Tibial nerve (tissue), 4 donors: ENCODE measurements around the gene UNC119. TPM values are rescaled to one million over a fixed set of nuclear protein-coding genes. Genes with fewer than 3 reads are reported as not detected.

Experiments
- DNase-seq, 2 donors: peaks; one replicate each; pipeline ENCODE4 v3.0.0-alpha.2; 2019; ENCODE audit warnings: low spot score in 2 of 2
- H3K27ac ChIP-seq, 4 donors: fragments of 200-600 bp; sonication (generic) in 3 of 4; one replicate each; pipeline ENCODE4 v1.5.1; 2017 to 2019; ENCODE audit warnings: mild to moderate bottlenecking in 1 of 4
- H3K27me3 ChIP-seq, 2 donors: fragments of 200-600 bp; sonication (generic) in 1 of 2; one replicate each; pipeline versions ENCODE4 v1.5.1 to v1.6.0; 2017 to 2019
- H3K36me3 ChIP-seq, 3 donors: fragments of 200-600 bp; sonication (generic); one replicate each; pipeline ENCODE4 v1.5.1; 2018 to 2019
- H3K4me1 ChIP-seq, 4 donors: fragments of 200-600 bp; sonication (generic) in 3 of 4; one replicate each; pipeline ENCODE4 v1.5.1; 2017 to 2019
- H3K4me3 ChIP-seq, 4 donors: fragments of 200-600 bp; sonication (generic) in 3 of 4; one replicate each; pipeline ENCODE4 v1.5.1; 2017 to 2019; ENCODE audit warnings: mild to moderate bottlenecking in 1 of 4, moderate library complexity in 1 of 4
- H3K9me3 ChIP-seq, 4 donors: fragments of 200-600 bp; sonication (generic) in 3 of 4; one replicate each; pipeline ENCODE4 v1.5.1; 2017 to 2019
- CTCF ChIP-seq, 5 experiments: fragments of 200-600 bp in 3 of 5; fragments of 450-650 bp in 2 of 5; sonication (generic) in 3 of 5; IDR thresholded peaks; one replicate each; pipeline ENCODE4 v1.5.1; 2016 to 2019; ENCODE audit warnings: antibody characterized with exemption in 5 of 5, mild to moderate bottlenecking in 3 of 5, moderate library complexity in 2 of 5
- EP300 ChIP-seq, 2 donors: sonication (generic); formaldehyde crosslinking; IDR thresholded peaks; one replicate each; pipeline ENCODE4 v1.6.1; 2017; ENCODE audit warnings: antibody characterized with exemption in 2 of 2, mild to moderate bottlenecking in 1 of 2
- POLR2A ChIP-seq, 2 donors: fragments of 450-650 bp; IDR thresholded peaks; one replicate each; pipeline ENCODE4 v1.6.1; 2017; ENCODE audit warnings: antibody characterized with exemption in 2 of 2, mild to moderate bottlenecking in 2 of 2, moderate library complexity in 2 of 2
- WGBS, 2 donors: methylation state at CpG; one replicate each; pipeline ENCODE4 v1.1.5; 2018; 5-methylcytosine and 5-hydroxymethylcytosine counted together
- total RNA-seq, 4 donors: library from RNA; depleted of rRNA; stranded (reverse); fragments of >200 nt; gene quantifications; one replicate each; pipeline ENCODE4 v1.1.0, GENCODE V29; 2016

The UNC119 gene
- total RNA-seq, 4 donors from 2014 or later = 20.5 to 30.0 (median 22.4) TPM

GRCh38 chr17:28500712-28501379 is 51.6 kb downstream of the UNC119 start:
- TF ChIP-seq POLR2A (IDR thresholded peaks at IDR 0.05) (no peak), CTCF (IDR thresholded peaks at IDR 0.05) (no peak), EP300 (IDR thresholded peaks at IDR 0.05) (no peak)
- no peak for DNase-seq
- H3K36me3 ChIP-seq = no peaks in the 10 kb centered on the region
- peaks cover 0 to 15% of the 10 kb centered on the region in 2 donors for H3K27me3 ChIP-seq
- H3K9me3 ChIP-seq = no peaks in the 10 kb centered on the region
- H3K4me3 ChIP-seq = no peak overlapping the region
- H3K4me1 ChIP-seq = no peaks in the 10 kb centered on the region
- 54 to 63% methylated on average over 13 of the region's 13 CpGs for WGBS, 2 donors
- H3K27ac ChIP-seq = no peak overlapping the region

- no peak overlapping the region for H3K27ac ChIP-seq
- no peaks in the 10 kb centered on the region for H3K9me3 ChIP-seq
- H3K36me3 ChIP-seq = no peaks in the 10 kb centered on the region
- TF ChIP-seq EP300 (IDR thresholded peaks at IDR 0.05) = no peak
- no peak for TF ChIP-seq CTCF (IDR thresholded peaks at IDR 0.05)
- TF ChIP-seq POLR2A (IDR thresholded peaks at IDR 0.05) = no peak
- no peak for DNase-seq
- WGBS, 2 donors = 65 to 75% methylated on average over 6 to 9 of the region's 9 CpGs
- H3K27me3 ChIP-seq = peaks cover 0 to 6% of the 10 kb centered on the region in 2 donors
- H3K4me1 ChIP-seq = no peaks in the 10 kb centered on the region
- no peak overlapping the region for H3K4me3 ChIP-seq
Measured at GRCh38 chr17:28499684-28500357, 52.6 kb downstream of the UNC119 start.

- TF ChIP-seq EP300 (IDR thresholded peaks at IDR 0.05) = no peak
- TF ChIP-seq POLR2A (IDR thresholded peaks at IDR 0.05) = no peak
- no peak for TF ChIP-seq CTCF (IDR thresholded peaks at IDR 0.05)
- Histone ChIP-seq H3K36me3 (no peaks in the 10 kb centered on the region), H3K4me3 (no peak overlapping the region), H3K4me1 (no peaks in the 10 kb centered on the region), H3K27ac (no peak overlapping the region), H3K27me3 (peaks cover 0 to 3% of the 10 kb centered on the region in 2 donors), H3K9me3 (no peaks in the 10 kb centered on the region)
- WGBS, 2 donors = 64 to 78% methylated on average over 7 to 8 of the region's 9 CpGs
- DNase-seq = no peak
Measured at GRCh38 chr17:28499364-28499664, 53.1 kb downstream of the UNC119 start.

- no peak overlapping the region for H3K4me3 ChIP-seq
Measured at GRCh38 chr17:28498652-28499363, 53.6 kb downstream of the UNC119 start.

More at GRCh38 chr17:28498652-28499363, 53.6 kb downstream of the UNC119 start:
- 39 to 43% methylated on average over 8 to 10 of the region's 12 CpGs for WGBS, 2 donors
- no peaks in the 10 kb centered on the region for H3K9me3 ChIP-seq
- H3K27ac ChIP-seq = no peak overlapping the region
- H3K27me3 ChIP-seq = peaks cover 0 to 3% of the 10 kb centered on the region in 2 donors
- TF ChIP-seq EP300 (IDR thresholded peaks at IDR 0.05) (no peak), CTCF (IDR thresholded peaks at IDR 0.05) (no peak), POLR2A (IDR thresholded peaks at IDR 0.05) (no peak)
- no peak for DNase-seq
- H3K4me1 ChIP-seq = no peaks in the 10 kb centered on the region
- H3K36me3 ChIP-seq = no peaks in the 10 kb centered on the region
